Hematopoietic multipotent progenitor cell treated with erythropoietin and hydrocortisone succinate and interleukin-3 and kit ligand, for 15 days (in vitro differentiated cells): ENCODE measurements around the gene SCGB1D1.

Source experiments
- DNase-seq: peaks from one replicate; pipeline ENCODE4 v3.0.0-alpha.2; 2015; ENCODE audit warnings: low spot score

SCGB1D1 gene

DNA sequence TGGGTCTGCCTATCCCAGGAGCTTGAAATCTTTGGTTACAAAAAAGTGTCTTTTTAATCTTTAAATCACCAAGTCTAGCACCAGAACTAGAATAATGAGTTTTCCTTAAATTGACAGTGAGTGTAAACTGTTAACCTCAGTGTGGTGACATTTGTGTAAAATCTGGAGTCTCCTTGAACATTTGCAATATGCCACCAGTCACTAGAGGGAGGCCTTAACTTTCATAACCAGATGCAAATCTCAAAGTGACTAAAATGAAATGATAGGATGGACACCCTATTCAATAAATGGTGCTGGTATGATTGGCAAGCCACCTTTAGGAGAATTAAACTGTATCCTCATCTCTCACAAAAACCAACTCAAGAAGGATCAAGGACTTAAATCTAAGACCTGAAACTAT lies 43.7 kb downstream of the SCGB1D1 start:
- no peak for DNase-seq

DNA sequence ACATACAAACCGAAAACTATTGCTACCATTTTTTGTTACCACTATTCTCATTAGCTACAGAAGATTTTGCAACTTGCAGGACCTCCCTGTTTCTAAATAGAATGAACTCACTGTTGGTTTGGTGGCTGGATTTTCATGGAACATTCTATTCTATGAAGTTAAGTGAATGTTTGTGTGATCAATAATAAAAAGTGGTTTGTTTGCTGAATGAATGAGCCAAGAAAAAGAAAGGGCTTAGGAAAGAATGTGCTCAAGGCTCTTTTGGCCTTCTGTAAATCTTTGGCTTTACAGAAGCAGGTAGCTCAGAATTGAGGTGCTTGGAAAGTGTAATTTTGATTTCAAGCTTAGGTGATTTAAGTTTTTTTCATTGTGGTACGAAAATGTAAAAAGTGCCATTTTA lies 46.2 kb downstream of the SCGB1D1 start:
- DNase-seq, result no peak

DNA sequence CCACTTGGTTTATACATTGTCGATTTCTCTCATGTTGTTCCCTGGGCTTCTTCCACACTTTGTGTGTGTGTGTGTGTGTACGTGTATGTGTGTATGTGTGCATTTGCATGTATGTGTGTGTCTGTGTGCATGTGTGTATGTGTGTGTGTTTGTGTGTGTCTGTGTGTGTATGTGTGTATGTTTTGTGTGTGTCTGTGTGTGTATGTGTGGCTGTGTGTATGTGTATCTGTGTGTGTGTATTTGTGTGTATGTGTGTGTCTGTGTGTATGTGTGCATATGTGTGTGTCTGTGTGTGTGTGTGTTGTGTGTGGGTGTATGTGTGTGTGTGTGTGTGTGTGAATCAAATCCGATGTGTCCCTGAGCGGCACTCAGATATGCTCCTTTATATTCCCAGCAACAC lies 47.5 kb downstream of the SCGB1D1 start:
- no peak for DNase-seq

DNA sequence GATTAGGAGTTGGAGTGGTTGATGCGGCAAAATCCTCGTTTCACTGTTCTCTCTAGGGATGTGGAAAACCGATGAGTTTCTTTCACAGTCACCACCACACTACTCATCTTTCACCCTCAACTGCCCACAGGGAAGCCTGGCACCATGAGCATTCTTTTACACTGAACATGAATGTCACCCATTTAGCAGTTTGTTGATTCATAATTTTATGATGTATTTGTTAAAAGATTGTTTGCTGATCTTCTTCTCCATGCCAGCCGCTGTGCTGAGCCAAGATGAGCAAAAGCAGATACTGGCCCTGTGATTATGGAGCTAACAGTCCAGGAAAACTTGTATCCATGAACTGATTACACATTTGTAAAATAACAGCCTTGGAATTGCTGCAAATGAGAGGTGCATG lies 48.1 kb downstream of the SCGB1D1 start:
- no peak for DNase-seq

DNA sequence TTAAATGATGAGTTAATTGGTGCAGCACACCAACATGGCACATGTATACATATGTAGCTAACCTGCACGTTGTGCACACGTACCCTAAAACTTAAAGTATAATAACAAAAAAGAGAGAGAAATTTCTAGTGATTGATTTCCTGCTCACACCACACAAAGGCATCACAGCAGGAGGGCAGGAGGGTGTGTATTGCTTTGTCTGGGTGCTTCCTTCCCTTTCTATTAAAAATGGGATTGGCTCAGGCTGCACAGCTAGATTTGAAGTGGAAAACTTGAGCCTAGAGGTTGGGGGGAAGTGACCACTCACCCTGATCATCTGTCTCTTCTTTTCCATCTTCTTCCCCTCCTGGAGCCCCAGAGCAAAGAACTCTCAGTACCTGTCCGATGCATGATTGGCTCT lies 51.1 kb downstream of the SCGB1D1 start:
- no peak for DNase-seq

DNA sequence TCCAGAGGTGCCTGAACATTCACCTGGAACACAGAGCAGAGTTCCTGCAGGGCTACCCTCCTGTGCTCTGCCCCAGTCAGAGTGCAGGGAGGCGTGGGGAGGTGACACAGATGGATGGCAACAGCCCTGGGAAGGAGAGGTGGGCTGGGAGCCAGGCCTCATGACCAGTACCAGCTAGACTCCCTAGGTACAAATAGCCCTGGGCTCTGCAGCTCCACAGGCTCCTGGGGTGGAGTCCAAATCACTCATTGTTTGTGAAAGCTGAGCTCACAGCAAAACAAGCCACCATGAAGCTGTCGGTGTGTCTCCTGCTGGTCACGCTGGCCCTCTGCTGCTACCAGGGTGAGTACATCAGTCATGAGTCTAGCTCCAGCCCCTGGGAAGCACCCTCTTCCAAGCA lies 52.0 kb downstream of the SCGB1D1 start, which contains the start of gene SCGB1D2:
Gene SCGB1D2, plus strand, starts transcription at position 219 of the 400 bp plus-strand sequence. Its CDS starts 69 bp downstream, at position 288.
- DNase-seq, result no peak
